B cell (primary cell): ENCODE measurements around the gene RBMS3. TPM values are rescaled to one million over a fixed set of nuclear protein-coding genes. Genes with fewer than 3 reads are reported as not detected.

ENCODE experiments used
- ATAC-seq: fragments of 200-7000 bp; cut with Tn5 transposase; one replicate; pipeline ENCODE4 v1.10.0; 2021; ENCODE audit warnings: low read depth, mild to moderate bottlenecking, moderate number of reproducible peaks, moderate library complexity
- CTCF ChIA-PET: fragments of 350-600 bp; sonication (Branson Sonifier 250); formaldehyde crosslinking; loops from one replicate; lab custom pipeline; 2021; ENCODE audit warnings: antibody characterized with exemption, inconsistent platforms; lab: Charles Lee
- POLR2A ChIA-PET: fragments of 350-600 bp; sonication (Branson Sonifier 250); formaldehyde crosslinking; loops from one replicate; lab custom pipeline; 2021; ENCODE audit warnings: antibody characterized with exemption; lab: Charles Lee
- DNase-seq: peaks from one replicate; pipeline ENCODE4 v3.0.0; 2013
- H2AFZ ChIP-seq: 2 replicates; pipeline ENCODE4 v1.6.1; 2012; ENCODE audit warnings: mild to moderate bottlenecking, low read depth, low read length; ENCODE audit not compliant: insufficient read depth, poor library complexity, severe bottlenecking
- H3K27ac ChIP-seq, 2 donors: 1 replicate in 1 of 2; 2 replicates in 1 of 2; pipeline ENCODE4 v1.5.1; 2012 to 2013; ENCODE audit warnings: low read length in 2 of 2, mild to moderate bottlenecking in 2 of 2, moderate library complexity in 1 of 2
- H3K27me3 ChIP-seq, 4 experiments: fragments of 200-600 bp in 1 of 4; sonication (generic) in 1 of 4; replicated peaks in 1 of 4; 1 replicate in 2 of 4; 2 replicates in 2 of 4; pipeline versions ENCODE4 v1.6.1 to v1.7.0; 2013 to 2016; ENCODE audit warnings: low read length in 3 of 4, mild to moderate bottlenecking in 2 of 4, mixed read lengths in 1 of 4, moderate library complexity in 1 of 4; ENCODE audit not compliant: insufficient read depth in 4 of 4, control insufficient read depth in 3 of 4; ENCODE audit errors: control extremely low read depth in 1 of 4
- H3K36me3 ChIP-seq, 2 experiments: replicated peaks in 1 of 2; 1 replicate in 1 of 2; 2 replicates in 1 of 2; pipeline versions ENCODE4 v1.6.1 to v1.7.1; 2013; ENCODE audit warnings: low read length in 1 of 2; ENCODE audit not compliant: insufficient read depth in 2 of 2, control insufficient read depth in 1 of 2; ENCODE audit errors: control extremely low read depth in 1 of 2, extremely low read depth in 1 of 2
- H3K4me1 ChIP-seq, 2 donors: fragments of 200-600 bp in 1 of 2; sonication (generic) in 1 of 2; 1 replicate in 1 of 2; 2 replicates in 1 of 2; pipeline versions ENCODE4 v1.5.1 to v1.6.1; 2013 to 2017; ENCODE audit warnings: low read length in 2 of 2; ENCODE audit not compliant: control insufficient read depth in 2 of 2, insufficient read depth in 2 of 2
- H3K4me2 ChIP-seq: replicated peaks from 2 replicates; pipeline ENCODE3; 2012; ENCODE audit warnings: mild to moderate bottlenecking, low read depth, low read length; ENCODE audit not compliant: poor library complexity, severe bottlenecking
- H3K4me3 ChIP-seq, 5 experiments: fragments of 200-600 bp in 1 of 5; sonication (generic) in 1 of 5; 1 replicate in 3 of 5; 2 replicates in 2 of 5; pipeline versions ENCODE4 v1.5.1 to v1.7.0; 2011 to 2016; ENCODE audit warnings: low read length in 4 of 5, mild to moderate bottlenecking in 4 of 5, low read depth in 2 of 5, control low read depth in 1 of 5, moderate library complexity in 1 of 5; ENCODE audit not compliant: insufficient read depth in 1 of 5; ENCODE audit errors: control extremely low read depth in 1 of 5, extremely low read depth in 1 of 5
- H3K79me2 ChIP-seq: fragments of 200-600 bp; sonication (generic); one replicate; pipeline ENCODE4 v1.6.0; 2016; ENCODE audit warnings: low read length; ENCODE audit not compliant: control insufficient read depth, insufficient read depth
- H3K9ac ChIP-seq: fragments of 200-600 bp; sonication (generic); 2 replicates; pipeline ENCODE4 v1.6.1; 2017; ENCODE audit warnings: mild to moderate bottlenecking, low read length, moderate library complexity
- H3K9me3 ChIP-seq, 3 donors: one replicate each; pipeline versions ENCODE4 v1.6.1 to v1.7.1; 2013; ENCODE audit warnings: low read length in 2 of 3; ENCODE audit not compliant: control insufficient read depth in 2 of 3, insufficient read depth in 1 of 3; ENCODE audit errors: control extremely low read depth in 1 of 3
- H4K20me1 ChIP-seq: 2 replicates; pipeline ENCODE4 v1.6.0; 2012; ENCODE audit warnings: mild to moderate bottlenecking, low read length; ENCODE audit not compliant: insufficient read depth, control insufficient read depth, poor library complexity, severe bottlenecking
- H3K27ac Mint-ChIP-seq: one replicate; pipeline ENCODE4 v1.8.0; 2021; ENCODE audit warnings: mixed read lengths
- H3K27me3 Mint-ChIP-seq: one replicate; pipeline ENCODE4 v1.8.0; 2021; ENCODE audit warnings: mixed read lengths
- H3K4me1 Mint-ChIP-seq: one replicate; pipeline ENCODE4 v1.8.0; 2021; ENCODE audit warnings: mixed read lengths
- H3K4me3 Mint-ChIP-seq: one replicate; pipeline ENCODE4 v1.8.0; 2021; ENCODE audit warnings: mixed read lengths
- H3K9me3 Mint-ChIP-seq: one replicate; pipeline ENCODE4 v1.8.0; 2022; ENCODE audit warnings: mixed read lengths; ENCODE audit not compliant: insufficient read depth
- EZH2 ChIP-seq: IDR thresholded peaks from 2 replicates; pipeline ENCODE4 v1.6.1; 2012; ENCODE audit warnings: borderline replicate concordance, low read depth, mild to moderate bottlenecking, moderate library complexity, low read length; ENCODE audit not compliant: insufficient read depth, poor library complexity, severe bottlenecking
- WGBS: methylation state at CpG from one replicate; pipeline ENCODE4 v1.1.5; 2013; ENCODE audit warnings: missing lambda C conversion rate; ENCODE audit not compliant: insufficient coverage; 5-methylcytosine and 5-hydroxymethylcytosine counted together
- intact Hi-C: fragments of 100-400 bp; cut with micrococcal nuclease; formaldehyde crosslinking; loops from one replicate; pipeline ENCODE4 v1.10.0; 2022
- polyA plus RNA-seq: library from polyadenylated mRNA; depleted of rRNA; stranded (reverse); fragments of >200 nt; gene quantifications from 2 replicates; pipeline ENCODE4 v1.2.3, GENCODE V29; 2012
- total RNA-seq, 2 donors: library from RNA; stranded (reverse); fragments of 120-200 nt in 1 of 2; gene quantifications; 1 replicate in 1 of 2; 2 replicates in 1 of 2; pipeline versions ENCODE4 v1.2.3 to v1.2.4, GENCODE V29; 2013 to 2022
- TF ChIP-seq, protein P1 (sequence below): fragments of 200-600 bp; IDR thresholded peaks from one replicate; pipeline ENCODE4 v1.8.0; 2022; ENCODE audit warnings: antibody characterized with exemption, mild to moderate bottlenecking

RBMS3 gene
- total and polyA plus RNA-seq, 2 donors (not counting 1 experiment from before 2014, with no cell fraction given), result not detected

DNA sequence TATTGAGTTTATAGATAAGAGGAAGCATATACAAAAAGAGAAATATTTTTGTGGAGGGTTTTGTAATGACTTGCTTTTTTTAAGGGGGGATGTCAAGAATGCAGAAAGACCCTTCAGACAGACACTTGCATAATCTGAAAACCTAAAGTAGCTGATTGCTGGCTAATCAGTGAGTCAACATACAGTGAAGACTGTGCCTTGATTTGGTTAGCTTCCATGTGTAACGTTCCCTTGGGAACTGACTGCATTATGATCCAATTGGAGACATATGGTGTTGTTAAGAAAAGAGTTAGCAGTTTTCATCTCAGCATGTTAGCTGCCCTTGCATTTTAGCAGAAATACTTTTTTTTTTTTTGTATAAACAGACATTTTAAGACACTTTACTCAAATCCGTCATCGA lies 483.2 kb downstream of the RBMS3 start:
- DNase-seq (no peak), ATAC-seq (no peak)
- Histone ChIP-seq H3K4me2 (no peak overlapping the region), H4K20me1 (no peaks in the 10 kb centered on the region), H3K9me3 (no peaks in the 10 kb centered on the region), H3K79me2 (no peaks in the 10 kb centered on the region), H3K4me1 (no peaks in the 10 kb centered on the region), H3K9ac (no peak overlapping the region), H3K27ac (no peak overlapping the region), H2AFZ (no peak overlapping the region), H3K4me3 (no peak overlapping the region), H3K36me3 (no peaks in the 10 kb centered on the region), H3K27me3 (no peaks in the 10 kb centered on the region)
- Mint-ChIP-seq H3K4me1 (no peaks in the 10 kb centered on the region), H3K9me3 (no peaks in the 10 kb centered on the region), H3K27me3 (no peaks in the 10 kb centered on the region), H3K4me3 (no peak overlapping the region), H3K27ac (no peak overlapping the region)
- WGBS, result 92% methylated on average over 1 of the region's 3 CpGs
- TF ChIP-seq, protein P1, sequence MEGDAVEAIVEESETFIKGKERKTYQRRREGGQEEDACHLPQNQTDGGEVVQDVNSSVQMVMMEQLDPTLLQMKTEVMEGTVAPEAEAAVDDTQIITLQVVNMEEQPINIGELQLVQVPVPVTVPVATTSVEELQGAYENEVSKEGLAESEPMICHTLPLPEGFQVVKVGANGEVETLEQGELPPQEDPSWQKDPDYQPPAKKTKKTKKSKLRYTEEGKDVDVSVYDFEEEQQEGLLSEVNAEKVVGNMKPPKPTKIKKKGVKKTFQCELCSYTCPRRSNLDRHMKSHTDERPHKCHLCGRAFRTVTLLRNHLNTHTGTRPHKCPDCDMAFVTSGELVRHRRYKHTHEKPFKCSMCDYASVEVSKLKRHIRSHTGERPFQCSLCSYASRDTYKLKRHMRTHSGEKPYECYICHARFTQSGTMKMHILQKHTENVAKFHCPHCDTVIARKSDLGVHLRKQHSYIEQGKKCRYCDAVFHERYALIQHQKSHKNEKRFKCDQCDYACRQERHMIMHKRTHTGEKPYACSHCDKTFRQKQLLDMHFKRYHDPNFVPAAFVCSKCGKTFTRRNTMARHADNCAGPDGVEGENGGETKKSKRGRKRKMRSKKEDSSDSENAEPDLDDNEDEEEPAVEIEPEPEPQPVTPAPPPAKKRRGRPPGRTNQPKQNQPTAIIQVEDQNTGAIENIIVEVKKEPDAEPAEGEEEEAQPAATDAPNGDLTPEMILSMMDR, result no peak
- no peak for TF ChIP-seq EZH2
- POLR2A ChIA-PET, result no interaction called here
- CTCF ChIA-PET, result no interaction called here
- intact Hi-C loops, result no loop called here

DNA sequence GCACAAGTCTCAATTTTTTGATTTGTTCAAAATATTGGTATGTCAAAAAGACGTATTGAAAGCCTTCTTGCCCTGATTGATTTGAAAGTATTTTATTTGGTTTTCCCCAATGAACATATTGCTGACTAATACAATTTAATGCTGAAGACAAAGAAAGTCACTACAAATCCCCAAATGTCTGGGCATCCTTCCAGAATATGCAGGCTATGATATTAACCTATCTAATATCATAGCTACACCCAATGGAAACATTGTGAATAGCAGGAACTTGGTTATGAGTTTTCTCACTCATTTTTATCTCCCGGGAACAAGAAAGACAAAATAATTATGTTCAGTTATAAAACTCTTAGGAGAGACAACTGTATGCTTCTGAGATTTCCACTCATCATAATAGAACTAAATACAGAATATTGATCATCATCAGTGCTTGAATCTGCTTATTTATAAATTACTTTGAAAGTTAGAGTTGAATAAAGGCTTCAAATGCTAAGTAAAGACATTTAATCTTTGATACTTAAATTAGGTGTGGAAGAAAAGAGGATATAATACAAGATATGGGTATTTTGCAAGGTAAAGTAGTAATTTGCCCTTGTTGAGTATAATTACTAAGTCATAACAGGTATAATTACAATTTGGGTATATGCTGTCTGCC lies 483.9 kb downstream of the RBMS3 start:
- no peaks in the 10 kb centered on the region for H3K79me2 ChIP-seq
- H3K4me2 ChIP-seq, result no peak overlapping the region
- ChIA-PET POLR2A (no interaction called here), CTCF (no interaction called here)
- Mint-ChIP-seq H3K4me1 (no peaks in the 10 kb centered on the region), H3K9me3 (no peaks in the 10 kb centered on the region), H3K27me3 (no peaks in the 10 kb centered on the region), H3K4me3 (no peak overlapping the region), H3K27ac (no peak overlapping the region)
- no peak overlapping the region for H2AFZ ChIP-seq
- H3K27me3 ChIP-seq, result no peaks in the 10 kb centered on the region
- DNase-seq, result no peak
- WGBS, result no CpG with 5 or more reads among the region's 2 CpGs
- H3K9me3 ChIP-seq, result no peaks in the 10 kb centered on the region
- no peak for TF ChIP-seq EZH2
- TF ChIP-seq, protein P1, result no peak
- ATAC-seq, result no peak
- H4K20me1 ChIP-seq, result no peaks in the 10 kb centered on the region
- no peak overlapping the region for H3K4me3 ChIP-seq
- H3K4me1 ChIP-seq, result no peaks in the 10 kb centered on the region
- intact Hi-C loops, result no loop called here
- no peak overlapping the region for H3K9ac ChIP-seq
- H3K36me3 ChIP-seq, result no peaks in the 10 kb centered on the region
- no peak overlapping the region for H3K27ac ChIP-seq
